AG10803 (cell line): Measurements from ENCODE around the gene BAIAP2.

Source experiments
- DNase-seq: peaks from one replicate; pipeline ENCODE4 v3.0.0; 2010; ENCODE audit warnings: low read depth
- H3K4me3 ChIP-seq: 2 replicates; pipeline ENCODE4 v1.5.1; 2011; ENCODE audit warnings: mild to moderate bottlenecking, low read length, control low read depth
- CTCF ChIP-seq: conservative IDR thresholded peaks from 2 replicates; pipeline ENCODE4 v1.5.1; 2011; ENCODE audit warnings: mild to moderate bottlenecking, low read length, control low read depth, inconsistent platforms

Gene BAIAP2

GRCh38 chr17:81035521-81036196 is 708 bp downstream of the BAIAP2 start:
- no peak for DNase-seq
- TF ChIP-seq CTCF = no peak
- peak overlapping the region; percentile 72 for H3K4me3 ChIP-seq

DNA sequence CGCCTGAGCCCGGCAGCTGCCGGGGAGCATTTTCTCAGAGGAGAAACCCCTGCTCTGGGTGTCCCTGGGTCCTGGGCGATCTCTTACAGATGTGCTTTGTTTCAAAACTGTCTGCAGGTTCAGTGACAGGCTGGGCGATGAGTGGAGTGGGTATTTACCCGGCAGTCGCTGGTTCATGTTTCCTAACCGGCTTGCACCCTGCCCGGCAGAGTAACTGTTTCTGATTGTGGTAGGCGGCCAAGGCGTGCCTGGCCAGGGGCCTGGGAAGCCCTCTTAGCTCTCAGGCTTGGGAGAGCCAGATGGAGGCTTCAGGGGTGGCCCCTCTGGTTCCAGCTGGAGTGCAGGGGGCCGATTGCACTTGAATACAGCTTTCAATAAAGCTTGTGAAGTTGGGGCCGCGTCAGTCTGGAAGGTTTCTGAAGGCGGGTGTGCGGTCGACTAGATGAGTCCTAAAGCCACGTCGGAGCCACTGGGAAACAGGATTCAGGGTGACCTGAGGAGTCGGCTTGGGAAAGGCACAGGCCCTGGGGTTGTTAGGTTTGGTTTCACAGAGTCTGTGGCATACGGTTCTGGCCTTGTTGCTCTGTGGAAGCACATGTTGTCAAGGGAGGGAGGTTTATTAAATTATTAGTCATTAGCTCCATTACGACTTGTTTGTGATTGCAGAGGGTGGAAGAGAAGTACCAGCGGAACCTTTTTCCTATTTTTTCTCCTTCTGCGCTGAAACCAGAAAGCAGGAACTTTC is 1.4 kb downstream of the BAIAP2 start:
- peak overlapping the region; percentile 72 for H3K4me3 ChIP-seq
- no peak for DNase-seq
- no peak for TF ChIP-seq CTCF

- TF ChIP-seq CTCF = no peak
- no peak overlapping the region; the same call in 1 of the 2 replicates for H3K4me3 ChIP-seq
These were observed 2.3 kb downstream of the BAIAP2 start for GRCh38 chr17:81037026-81037797.

GRCh38 chr17:81037798-81038733 is 3.1 kb downstream of the BAIAP2 start:
- TF ChIP-seq CTCF = no peak
- no peak overlapping the region for H3K4me3 ChIP-seq
- no peak for DNase-seq

More at GRCh38 chr17:81037026-81037797, 2.3 kb downstream of the BAIAP2 start:
- no peak for DNase-seq

GRCh38 chr17:81039096-81039495 is 4.1 kb downstream of the BAIAP2 start:
- no peak overlapping the region for H3K4me3 ChIP-seq
- no peak for DNase-seq
- TF ChIP-seq CTCF = no peak

GRCh38 chr17:81039854-81040758 is 5.2 kb downstream of the BAIAP2 start:
- peak; percentile 75 for DNase-seq
- TF ChIP-seq CTCF = no peak
- H3K4me3 ChIP-seq = peak overlapping the region; percentile 9; the same call in 1 of the 2 replicates
